Mesendoderm (in vitro differentiated cells): ENCODE data around the gene BLID.

Experiments used
- DNase-seq: peaks from one replicate; pipeline ENCODE4 v3.0.0; 2013
- H2AK5ac ChIP-seq: 2 replicates; pipeline ENCODE4 v1.6.1; 2013; ENCODE audit warnings: low read length, inconsistent platforms
- H2BK120ac ChIP-seq: 2 replicates; pipeline ENCODE4 v1.6.1; 2013; ENCODE audit warnings: low read depth, mild to moderate bottlenecking, low read length, moderate library complexity, mixed read lengths
- H2BK15ac ChIP-seq: replicated peaks from 2 replicates; pipeline ENCODE4 v1.6.1; 2013; ENCODE audit warnings: low read depth, mild to moderate bottlenecking, moderate library complexity
- H2BK5ac ChIP-seq: 2 replicates; pipeline ENCODE4 v1.6.1; 2013; ENCODE audit warnings: low read length, inconsistent platforms
- H3K18ac ChIP-seq: 2 replicates; pipeline ENCODE4 v1.6.1; 2013; ENCODE audit warnings: mild to moderate bottlenecking, low read length, mixed read lengths
- H3K23ac ChIP-seq: one replicate; pipeline ENCODE4 v1.6.1; 2013; ENCODE audit warnings: low read length
- H3K27ac ChIP-seq: 2 replicates; pipeline ENCODE4 v1.5.1; 2013; ENCODE audit warnings: low read depth, mild to moderate bottlenecking, inconsistent platforms, low read length, moderate library complexity
- H3K27me3 ChIP-seq: 2 replicates; pipeline ENCODE4 v1.6.1; 2013; ENCODE audit warnings: low read length, control low read depth, mild to moderate bottlenecking, inconsistent platforms; ENCODE audit not compliant: insufficient read depth, poor library complexity
- H3K36me3 ChIP-seq: 2 replicates; pipeline ENCODE4 v1.6.1; 2013; ENCODE audit warnings: low read length, inconsistent platforms; ENCODE audit not compliant: control insufficient read depth, insufficient read depth
- H3K4ac ChIP-seq: one replicate; pipeline ENCODE4 v1.6.1; 2013; ENCODE audit warnings: low read depth, mild to moderate bottlenecking, low read length, moderate library complexity
- H3K4me1 ChIP-seq: 2 replicates; pipeline ENCODE4 v1.6.1; 2013; ENCODE audit warnings: low read depth, low read length, inconsistent platforms; ENCODE audit not compliant: control insufficient read depth
- H3K4me2 ChIP-seq: 2 replicates; pipeline ENCODE4 v1.6.1; 2013; ENCODE audit warnings: low read length
- H3K4me3 ChIP-seq: 2 replicates; pipeline ENCODE4 v1.5.1; 2013; ENCODE audit warnings: mild to moderate bottlenecking, low read length
- H3K56ac ChIP-seq: one replicate; pipeline ENCODE4 v1.6.1; 2013; ENCODE audit warnings: low read length
- H3K79me1 ChIP-seq: 2 replicates; pipeline ENCODE4 v1.6.1; 2013; ENCODE audit warnings: low read length, inconsistent platforms
- H3K79me2 ChIP-seq: 2 replicates; pipeline ENCODE4 v1.6.1; 2013; ENCODE audit warnings: mild to moderate bottlenecking, low read length; ENCODE audit not compliant: control insufficient read depth, insufficient read depth
- H3K9ac ChIP-seq: 2 replicates; pipeline ENCODE4 v1.6.1; 2013; ENCODE audit warnings: low read length, inconsistent platforms
- H4K5ac ChIP-seq: one replicate; pipeline ENCODE4 v1.6.1; 2013; ENCODE audit warnings: low read length
- H4K8ac ChIP-seq: one replicate; pipeline ENCODE4 v1.6.1; 2013; ENCODE audit warnings: low read depth, mild to moderate bottlenecking, control low read depth, low read length, moderate library complexity
- WGBS: extraction: QIAGEN DNeasy Blood & Tissue Kit; methylation state at CpG from one replicate; pipeline ENCODE4 v1.1.7; 2013; ENCODE audit warnings: low lambda C conversion rate, missing lambda C conversion rate; ENCODE audit not compliant: insufficient coverage; ENCODE audit errors: extremely low coverage; 5-methylcytosine and 5-hydroxymethylcytosine counted together

BLID gene

GRCh38 chr11:122098261-122098980, 17.6 kb downstream of the BLID start:
- WGBS, result 100% methylated on average over 1 of the region's 7 CpGs
- H3K79me2 ChIP-seq, result no peaks in the 10 kb centered on the region
- H3K4me2 ChIP-seq, result no peak overlapping the region
- no peak overlapping the region for H4K8ac ChIP-seq
- no peak overlapping the region for H3K4me3 ChIP-seq
- H3K4ac ChIP-seq, result no peak overlapping the region
- H3K23ac ChIP-seq, result no peak overlapping the region
- peaks cover 6% of the 10 kb centered on the region for H3K27me3 ChIP-seq
- H2BK5ac ChIP-seq, result no peak overlapping the region
- no peaks in the 10 kb centered on the region for H3K36me3 ChIP-seq
- H3K18ac ChIP-seq, result no peak overlapping the region
- H3K4me1 ChIP-seq, result no peaks in the 10 kb centered on the region
- H3K56ac ChIP-seq, result no peak overlapping the region
- H3K79me1 ChIP-seq, result no peaks in the 10 kb centered on the region
- no peak overlapping the region for H3K27ac ChIP-seq
- no peak overlapping the region for H2BK15ac ChIP-seq
- no peak overlapping the region for H2BK120ac ChIP-seq
- H3K9ac ChIP-seq, result no peak overlapping the region
- no peak overlapping the region for H4K5ac ChIP-seq
- no peak overlapping the region for H2AK5ac ChIP-seq
- no peak for DNase-seq

GRCh38 chr11:122097419-122098001, 18.5 kb downstream of the BLID start:
- Histone ChIP-seq H3K4me1 (no peaks in the 10 kb centered on the region), H3K79me2 (no peaks in the 10 kb centered on the region), H4K5ac (no peak overlapping the region), H3K9ac (no peak overlapping the region), H3K18ac (peak overlapping the region; percentile 4), H4K8ac (peak overlapping the region; percentile 6), H3K79me1 (no peaks in the 10 kb centered on the region), H3K36me3 (no peaks in the 10 kb centered on the region), H2AK5ac (no peak overlapping the region), H3K4me2 (no peak overlapping the region), H3K27ac (no peak overlapping the region), H3K4ac (no peak overlapping the region), H2BK15ac (peak overlapping the region; percentile 67), H2BK120ac (no peak overlapping the region), H3K56ac (no peak overlapping the region), H2BK5ac (no peak overlapping the region), H3K4me3 (no peak overlapping the region), H3K23ac (no peak overlapping the region), H3K27me3 (peaks cover 6% of the 10 kb centered on the region)
- no CpG with 5 or more reads among the region's 11 CpGs for WGBS
- DNase-seq, result no peak

- Histone ChIP-seq H3K79me2 (no peaks in the 10 kb centered on the region), H3K18ac (no peak overlapping the region), H3K23ac (no peak overlapping the region), H3K4ac (no peak overlapping the region), H3K36me3 (no peaks in the 10 kb centered on the region), H2BK5ac (no peak overlapping the region), H3K56ac (no peak overlapping the region), H4K5ac (no peak overlapping the region), H4K8ac (no peak overlapping the region), H2BK120ac (no peak overlapping the region), H3K79me1 (no peaks in the 10 kb centered on the region), H3K27me3 (peaks cover 6% of the 10 kb centered on the region), H3K9ac (no peak overlapping the region), H2BK15ac (no peak overlapping the region), H3K4me1 (no peaks in the 10 kb centered on the region), H3K4me2 (no peak overlapping the region), H3K4me3 (no peak overlapping the region), H3K27ac (no peak overlapping the region), H2AK5ac (no peak overlapping the region)
- WGBS, result no CpG with 5 or more reads among the region's 12 CpGs
- no peak for DNase-seq
Observed at GRCh38 chr11:122096272-122097112, 19.5 kb downstream of the BLID start.

GRCh38 chr11:122095681-122096262, 20.2 kb downstream of the BLID start:
- H3K4me3 ChIP-seq, result no peak overlapping the region
- H3K56ac ChIP-seq, result no peak overlapping the region
- no peak overlapping the region for H2BK120ac ChIP-seq
- H3K9ac ChIP-seq, result no peak overlapping the region
- H4K5ac ChIP-seq, result no peak overlapping the region
- DNase-seq, result no peak
- H3K27me3 ChIP-seq, result peaks cover 6% of the 10 kb centered on the region
- H3K23ac ChIP-seq, result no peak overlapping the region
- no peak overlapping the region for H3K4me2 ChIP-seq
- no peak overlapping the region for H2AK5ac ChIP-seq
- no peak overlapping the region for H3K18ac ChIP-seq
- no peaks in the 10 kb centered on the region for H3K79me2 ChIP-seq
- no peak overlapping the region for H2BK15ac ChIP-seq
- no peaks in the 10 kb centered on the region for H3K79me1 ChIP-seq
- H3K27ac ChIP-seq, result no peak overlapping the region
- H2BK5ac ChIP-seq, result no peak overlapping the region
- H3K36me3 ChIP-seq, result no peaks in the 10 kb centered on the region
- no CpG with 5 or more reads among the region's 12 CpGs for WGBS
- no peak overlapping the region for H3K4ac ChIP-seq
- H4K8ac ChIP-seq, result no peak overlapping the region
- no peaks in the 10 kb centered on the region for H3K4me1 ChIP-seq

- Histone ChIP-seq H4K8ac (no peak overlapping the region), H3K79me2 (no peaks in the 10 kb centered on the region), H3K9ac (no peak overlapping the region), H3K27ac (no peak overlapping the region), H3K27me3 (peaks cover 3% of the 10 kb centered on the region), H2BK15ac (no peak overlapping the region), H4K5ac (no peak overlapping the region), H3K36me3 (no peaks in the 10 kb centered on the region), H3K79me1 (no peaks in the 10 kb centered on the region), H3K4me3 (no peak overlapping the region), H3K56ac (no peak overlapping the region), H2BK5ac (no peak overlapping the region), H3K4me2 (no peak overlapping the region), H3K23ac (no peak overlapping the region), H2BK120ac (no peak overlapping the region), H2AK5ac (no peak overlapping the region), H3K4me1 (no peaks in the 10 kb centered on the region), H3K18ac (no peak overlapping the region), H3K4ac (no peak overlapping the region)
- no CpG with 5 or more reads among the region's 4 CpGs for WGBS
- no peak for DNase-seq
Observed at GRCh38 chr11:122094836-122095235, 21.2 kb downstream of the BLID start.
